B cell (primary cell): ENCODE measurements around the gene TRPV6. TPM values are rescaled to one million over a fixed set of nuclear protein-coding genes. Genes with fewer than 3 reads are reported as not detected.

ENCODE experiments used
- ATAC-seq: fragments of 200-7000 bp; cut with Tn5 transposase; one replicate; pipeline ENCODE4 v1.10.0; 2021; ENCODE audit warnings: low read depth, mild to moderate bottlenecking, moderate number of reproducible peaks, moderate library complexity
- CTCF ChIA-PET: fragments of 350-600 bp; sonication (Branson Sonifier 250); formaldehyde crosslinking; loops from one replicate; lab custom pipeline; 2021; ENCODE audit warnings: antibody characterized with exemption, inconsistent platforms; lab: Charles Lee
- POLR2A ChIA-PET: fragments of 350-600 bp; sonication (Branson Sonifier 250); formaldehyde crosslinking; loops from one replicate; lab custom pipeline; 2021; ENCODE audit warnings: antibody characterized with exemption; lab: Charles Lee
- DNase-seq: peaks from one replicate; pipeline ENCODE4 v3.0.0; 2013
- H2AFZ ChIP-seq: 2 replicates; pipeline ENCODE4 v1.6.1; 2012; ENCODE audit warnings: mild to moderate bottlenecking, low read depth, low read length; ENCODE audit not compliant: insufficient read depth, poor library complexity, severe bottlenecking
- H3K27ac ChIP-seq, 2 donors: 1 replicate in 1 of 2; 2 replicates in 1 of 2; pipeline ENCODE4 v1.5.1; 2012 to 2013; ENCODE audit warnings: low read length in 2 of 2, mild to moderate bottlenecking in 2 of 2, moderate library complexity in 1 of 2
- H3K27me3 ChIP-seq, 4 experiments: fragments of 200-600 bp in 1 of 4; sonication (generic) in 1 of 4; replicated peaks in 1 of 4; 1 replicate in 2 of 4; 2 replicates in 2 of 4; pipeline versions ENCODE4 v1.6.1 to v1.7.0; 2013 to 2016; ENCODE audit warnings: low read length in 3 of 4, mild to moderate bottlenecking in 2 of 4, mixed read lengths in 1 of 4, moderate library complexity in 1 of 4; ENCODE audit not compliant: insufficient read depth in 4 of 4, control insufficient read depth in 3 of 4; ENCODE audit errors: control extremely low read depth in 1 of 4
- H3K36me3 ChIP-seq, 2 experiments: replicated peaks in 1 of 2; 1 replicate in 1 of 2; 2 replicates in 1 of 2; pipeline versions ENCODE4 v1.6.1 to v1.7.1; 2013; ENCODE audit warnings: low read length in 1 of 2; ENCODE audit not compliant: insufficient read depth in 2 of 2, control insufficient read depth in 1 of 2; ENCODE audit errors: control extremely low read depth in 1 of 2, extremely low read depth in 1 of 2
- H3K4me1 ChIP-seq, 2 donors: fragments of 200-600 bp in 1 of 2; sonication (generic) in 1 of 2; 1 replicate in 1 of 2; 2 replicates in 1 of 2; pipeline versions ENCODE4 v1.5.1 to v1.6.1; 2013 to 2017; ENCODE audit warnings: low read length in 2 of 2; ENCODE audit not compliant: control insufficient read depth in 2 of 2, insufficient read depth in 2 of 2
- H3K4me2 ChIP-seq: replicated peaks from 2 replicates; pipeline ENCODE3; 2012; ENCODE audit warnings: mild to moderate bottlenecking, low read depth, low read length; ENCODE audit not compliant: poor library complexity, severe bottlenecking
- H3K4me3 ChIP-seq, 5 experiments: fragments of 200-600 bp in 1 of 5; sonication (generic) in 1 of 5; 1 replicate in 3 of 5; 2 replicates in 2 of 5; pipeline versions ENCODE4 v1.5.1 to v1.7.0; 2011 to 2016; ENCODE audit warnings: low read length in 4 of 5, mild to moderate bottlenecking in 4 of 5, low read depth in 2 of 5, control low read depth in 1 of 5, moderate library complexity in 1 of 5; ENCODE audit not compliant: insufficient read depth in 1 of 5; ENCODE audit errors: control extremely low read depth in 1 of 5, extremely low read depth in 1 of 5
- H3K79me2 ChIP-seq: fragments of 200-600 bp; sonication (generic); one replicate; pipeline ENCODE4 v1.6.0; 2016; ENCODE audit warnings: low read length; ENCODE audit not compliant: control insufficient read depth, insufficient read depth
- H3K9ac ChIP-seq: fragments of 200-600 bp; sonication (generic); 2 replicates; pipeline ENCODE4 v1.6.1; 2017; ENCODE audit warnings: mild to moderate bottlenecking, low read length, moderate library complexity
- H3K9me3 ChIP-seq, 3 donors: one replicate each; pipeline versions ENCODE4 v1.6.1 to v1.7.1; 2013; ENCODE audit warnings: low read length in 2 of 3; ENCODE audit not compliant: control insufficient read depth in 2 of 3, insufficient read depth in 1 of 3; ENCODE audit errors: control extremely low read depth in 1 of 3
- H4K20me1 ChIP-seq: 2 replicates; pipeline ENCODE4 v1.6.0; 2012; ENCODE audit warnings: mild to moderate bottlenecking, low read length; ENCODE audit not compliant: insufficient read depth, control insufficient read depth, poor library complexity, severe bottlenecking
- H3K27ac Mint-ChIP-seq: one replicate; pipeline ENCODE4 v1.8.0; 2021; ENCODE audit warnings: mixed read lengths
- H3K27me3 Mint-ChIP-seq: one replicate; pipeline ENCODE4 v1.8.0; 2021; ENCODE audit warnings: mixed read lengths
- H3K4me1 Mint-ChIP-seq: one replicate; pipeline ENCODE4 v1.8.0; 2021; ENCODE audit warnings: mixed read lengths
- H3K4me3 Mint-ChIP-seq: one replicate; pipeline ENCODE4 v1.8.0; 2021; ENCODE audit warnings: mixed read lengths
- H3K9me3 Mint-ChIP-seq: one replicate; pipeline ENCODE4 v1.8.0; 2022; ENCODE audit warnings: mixed read lengths; ENCODE audit not compliant: insufficient read depth
- CTCF ChIP-seq: fragments of 200-600 bp; IDR thresholded peaks from one replicate; pipeline ENCODE4 v1.8.0; 2022; ENCODE audit warnings: antibody characterized with exemption, mild to moderate bottlenecking
- EZH2 ChIP-seq: IDR thresholded peaks from 2 replicates; pipeline ENCODE4 v1.6.1; 2012; ENCODE audit warnings: borderline replicate concordance, low read depth, mild to moderate bottlenecking, moderate library complexity, low read length; ENCODE audit not compliant: insufficient read depth, poor library complexity, severe bottlenecking
- WGBS: methylation state at CpG from one replicate; pipeline ENCODE4 v1.1.5; 2013; ENCODE audit warnings: missing lambda C conversion rate; ENCODE audit not compliant: insufficient coverage; 5-methylcytosine and 5-hydroxymethylcytosine counted together
- intact Hi-C: fragments of 100-400 bp; cut with micrococcal nuclease; formaldehyde crosslinking; loops from one replicate; pipeline ENCODE4 v1.10.0; 2022
- polyA plus RNA-seq: library from polyadenylated mRNA; depleted of rRNA; stranded (reverse); fragments of >200 nt; gene quantifications from 2 replicates; pipeline ENCODE4 v1.2.3, GENCODE V29; 2012
- total RNA-seq, 2 donors: library from RNA; stranded (reverse); fragments of 120-200 nt in 1 of 2; gene quantifications; 1 replicate in 1 of 2; 2 replicates in 1 of 2; pipeline versions ENCODE4 v1.2.3 to v1.2.4, GENCODE V29; 2013 to 2022

TRPV6 gene
- total and polyA plus RNA-seq, 2 donors (not counting 1 experiment from before 2014, with no cell fraction given) = not detected

- no peaks in the 10 kb centered on the region for H3K9me3 ChIP-seq
- DNase-seq = no peak
- WGBS = 80% methylated on average over 1 of the region's 4 CpGs
- Mint-ChIP-seq H3K27ac (no peak overlapping the region), H3K27me3 (no peaks in the 10 kb centered on the region), H3K4me3 (no peak overlapping the region), H3K9me3 (no peaks in the 10 kb centered on the region), H3K4me1 (peaks cover 6% of the 10 kb centered on the region)
- H2AFZ ChIP-seq = no peak overlapping the region
- intact Hi-C loops = no loop called here
- no peak overlapping the region for H3K4me2 ChIP-seq
- no peak for TF ChIP-seq CTCF
- no peak for TF ChIP-seq EZH2
- peaks cover 3 to 36% of the 10 kb centered on the region in 2 experiments for H3K36me3 ChIP-seq
- ATAC-seq = no peak
- no peaks in the 10 kb centered on the region for H3K4me1 ChIP-seq
- H3K27me3 ChIP-seq = no peaks in the 10 kb centered on the region
- CTCF ChIA-PET = interaction anchor here (0.8 to 1.8 kb wide), 6 partner anchors 8 to 258 kb away, joined by 3 to 6 read pairs (median 4); partner anchors contain the start of gene EPHB6
- no peak overlapping the region for H3K4me3 ChIP-seq
- POLR2A ChIA-PET = no interaction called here
- H4K20me1 ChIP-seq = no peaks in the 10 kb centered on the region
- no peak overlapping the region for H3K9ac ChIP-seq
- H3K79me2 ChIP-seq = no peaks in the 10 kb centered on the region
- no peak overlapping the region for H3K27ac ChIP-seq
These were observed 23.2 kb downstream of the TRPV6 start for GRCh38 chr7:142862351-142862750.

GRCh38 chr7:142860968-142861367 lies 24.6 kb downstream of the TRPV6 start:
- peaks cover under 1 to 7% of the 10 kb centered on the region in 2 donors for H3K4me1 ChIP-seq
- ChIA-PET POLR2A (no interaction called here), CTCF (interaction anchor here (0.9 to 1.3 kb wide), 2 partner anchors 20 to 78 kb away, joined by 3 to 4 read pairs; no protein-coding TSS in a partner anchor)
- no peaks in the 10 kb centered on the region for H3K9me3 ChIP-seq
- DNase-seq (no peak), ATAC-seq (no peak)
- no peak for TF ChIP-seq CTCF
- no peak for TF ChIP-seq EZH2
- H3K27ac ChIP-seq = no peak overlapping the region
- Mint-ChIP-seq H3K27ac (no peak overlapping the region), H3K4me1 (peaks cover 16% of the 10 kb centered on the region), H3K27me3 (no peaks in the 10 kb centered on the region), H3K4me3 (no peak overlapping the region), H3K9me3 (no peaks in the 10 kb centered on the region)
- H3K4me3 ChIP-seq = no peak overlapping the region
- no peak overlapping the region for H3K4me2 ChIP-seq
- WGBS = no CpG with 5 or more reads among the region's 3 CpGs
- intact Hi-C loops = no loop called here
- H3K36me3 ChIP-seq = peaks cover 3 to 36% of the 10 kb centered on the region in 2 experiments
- H2AFZ ChIP-seq = no peak overlapping the region
- no peaks in the 10 kb centered on the region for H3K79me2 ChIP-seq
- H3K27me3 ChIP-seq = no peaks in the 10 kb centered on the region
- H3K9ac ChIP-seq = no peak overlapping the region
- H4K20me1 ChIP-seq = peaks cover 5% of the 10 kb centered on the region
